HepG2 (cell line): ENCODE measurements around the gene SLC15A2. TPM values are rescaled to one million over a fixed set of nuclear protein-coding genes. Genes with fewer than 3 reads are reported as not detected.

ENCODE experiments used
- ATAC-seq: fragments of 200-7000 bp; cut with Tn5 transposase; 3 replicates; pipeline ENCODE4 v1.9.1; 2020; ENCODE audit warnings: mild to moderate bottlenecking, moderate library complexity
- Bru-seq: library from RNA; stranded (reverse); fragments of 400-500 nt; gene quantifications from one replicate; lab custom pipeline; 2021; lab: Mats Ljungman, UMichigan
- BruChase-seq, 2 experiments: library from RNA; stranded (reverse); fragments of 400-500 nt; gene quantifications; one replicate each; lab custom pipeline; 2021; lab: Mats Ljungman, UMichigan
- BruUV-seq: library from RNA; stranded (reverse); fragments of 400-500 nt; replicated peaks from 2 replicates; lab custom pipeline; 2021; lab: Mats Ljungman, UMichigan
- CTCF ChIA-PET: fragments of 300-600 bp; formaldehyde crosslinking; extraction: SDS; loops from one replicate; lab custom pipeline; 2021; ENCODE audit warnings: low total read pairs, inconsistent platforms, low intra/inter-chr PET ratio; lab: Yijun Ruan, JAX
- POLR2A ChIA-PET: fragments of 350-600 bp; sonication (Branson Sonifier 250); formaldehyde crosslinking; loops from one replicate; lab custom pipeline; 2020; ENCODE audit warnings: antibody characterized with exemption, inconsistent platforms; lab: Yijun Ruan, JAX
- DNase-seq: peaks from one replicate; pipeline ENCODE4 v3.0.0-alpha.2; 2015; ENCODE audit warnings: low spot score
- FAIRE-seq: peaks from 3 replicates; lab custom pipeline; 2011; peaks lifted over from hg19 to GRCh38; lab: Jason Lieb, UNC
- H2AFZ ChIP-seq: one replicate; pipeline ENCODE4 v1.6.1; 2011; ENCODE audit warnings: low read length, inconsistent platforms
- H3K27ac ChIP-seq: fragments of 300-600 bp; 3 replicates; pipeline ENCODE4 v1.8.0; 2011; ENCODE audit warnings: mixed run types, mild to moderate bottlenecking, mixed read lengths, low read length, inconsistent platforms; ENCODE audit not compliant: insufficient read depth; ENCODE audit errors: extremely low read length
- H3K27me3 ChIP-seq, 2 experiments: fragments of 200-600 bp in 1 of 2; 2 replicates in 1 of 2; 3 replicates in 1 of 2; pipeline versions ENCODE4 v1.6.0 to v1.8.0; 2011; ENCODE audit warnings: low read length in 2 of 2, mild to moderate bottlenecking in 2 of 2, moderate library complexity in 2 of 2, inconsistent platforms in 1 of 2; ENCODE audit not compliant: insufficient read depth in 2 of 2, control insufficient read depth in 1 of 2
- H3K36me3 ChIP-seq, 2 experiments: fragments of 200-600 bp in 1 of 2; replicated peaks in 1 of 2; 2 replicates in 1 of 2; 3 replicates in 1 of 2; pipeline versions ENCODE4 v1.5.1 to v1.8.0; 2011; ENCODE audit warnings: low read length in 2 of 2, inconsistent platforms in 1 of 2; ENCODE audit not compliant: insufficient read depth in 2 of 2, control insufficient read depth in 1 of 2
- H3K4me1 ChIP-seq: 2 replicates; pipeline ENCODE4 v1.5.1; 2012; ENCODE audit warnings: low read length, inconsistent platforms; ENCODE audit not compliant: insufficient read depth
- H3K4me2 ChIP-seq: 2 replicates; pipeline ENCODE4 v1.6.0; 2011; ENCODE audit warnings: low read depth, low read length, inconsistent platforms
- H3K4me3 ChIP-seq, 3 experiments: fragments of 200-600 bp in 1 of 3; sonication (generic), shearing (Covaris generic) in 1 of 3; replicated peaks in 1 of 3; 2 replicates each; pipeline ENCODE4 v1.5.1; 2011 to 2016; ENCODE audit warnings: low read length in 3 of 3, inconsistent platforms in 2 of 3, low read depth in 2 of 3, mild to moderate bottlenecking in 2 of 3, control low read depth in 1 of 3, mixed read lengths in 1 of 3; ENCODE audit not compliant: insufficient read depth in 1 of 3
- H3K79me2 ChIP-seq: one replicate; pipeline ENCODE4 v1.6.1; 2011; ENCODE audit warnings: low read length, inconsistent platforms; ENCODE audit not compliant: insufficient read depth
- H3K9ac ChIP-seq: 2 replicates; pipeline ENCODE4 v1.6.0; 2011; ENCODE audit warnings: mild to moderate bottlenecking, low read depth, low read length, inconsistent platforms; ENCODE audit not compliant: insufficient read depth
- H3K9me3 ChIP-seq: 2 replicates; pipeline ENCODE4 v1.5.1; 2012; ENCODE audit warnings: mild to moderate bottlenecking, low read length
- H4K20me1 ChIP-seq: 2 replicates; pipeline ENCODE4 v1.6.0; 2011; ENCODE audit warnings: inconsistent platforms, mild to moderate bottlenecking, low read length, moderate library complexity; ENCODE audit not compliant: insufficient read depth
- ATF6 ChIP-seq: sonication (generic); formaldehyde crosslinking; conservative IDR thresholded peaks from 2 replicates; pipeline ENCODE4 v1.4.0; 2020; ENCODE audit warnings: missing genetic modification reagents
- CAMTA2 ChIP-seq: sonication (generic); formaldehyde crosslinking; IDR thresholded peaks from 2 replicates; pipeline ENCODE4 v1.4.0; 2020; ENCODE audit warnings: mild to moderate bottlenecking, missing genetic modification reagents, borderline replicate concordance
- CENPX ChIP-seq: sonication (generic); formaldehyde crosslinking; IDR thresholded peaks from 2 replicates; pipeline ENCODE4 v1.9.0; 2021; ENCODE audit warnings: mild to moderate bottlenecking, missing genetic modification reagents, moderate library complexity
- GATAD2A ChIP-seq: IDR thresholded peaks from 2 replicates; pipeline ENCODE4 v1.6.1; 2016
- HOXA5 ChIP-seq: sonication (generic); formaldehyde crosslinking; IDR thresholded peaks from 2 replicates; pipeline ENCODE4 v1.4.0; 2020; ENCODE audit warnings: missing genetic modification reagents
- IRX3 ChIP-seq: sonication (generic); formaldehyde crosslinking; IDR thresholded peaks from 2 replicates; pipeline ENCODE4 v1.8.1; 2023; ENCODE audit warnings: mild to moderate bottlenecking, low read depth, missing genetic modification reagents, borderline replicate concordance
- MTA1 ChIP-seq: sonication (generic); formaldehyde crosslinking; IDR thresholded peaks from 2 replicates; pipeline ENCODE4 v1.4.0; 2020; ENCODE audit warnings: missing genetic modification reagents, mild to moderate bottlenecking, borderline replicate concordance
- NAIF1 ChIP-seq: sonication (generic); formaldehyde crosslinking; IDR thresholded peaks from 2 replicates; pipeline ENCODE4 v1.5.0; 2020; ENCODE audit warnings: mild to moderate bottlenecking, missing genetic modification reagents, borderline replicate concordance
- NR3C1 ChIP-seq: sonication (generic); formaldehyde crosslinking; IDR thresholded peaks from 2 replicates; pipeline ENCODE4 v1.4.0; 2020; ENCODE audit warnings: missing genetic modification reagents
- PRPF4 ChIP-seq: fragments of 200-400 bp; formaldehyde crosslinking; IDR thresholded peaks from 2 replicates; pipeline ENCODE4 v1.6.1; 2016; ENCODE audit warnings: low read length, low read depth; ENCODE audit not compliant: poor library complexity, severe bottlenecking
- RCOR2 ChIP-seq: IDR thresholded peaks from 2 replicates; pipeline ENCODE4 v1.6.1; 2016; ENCODE audit warnings: missing biosample characterization, missing genetic modification reagents
- SAFB2 ChIP-seq: sonication (generic); formaldehyde crosslinking; IDR thresholded peaks from 2 replicates; pipeline ENCODE4 v1.5.1; 2020; ENCODE audit warnings: missing genetic modification reagents, low read depth, mild to moderate bottlenecking, borderline replicate concordance
- SOX6 ChIP-seq, 2 experiments: fragments of 450-650 bp in 1 of 2; sonication (generic) in 1 of 2; formaldehyde crosslinking in 1 of 2; IDR thresholded peaks; 2 replicates each; pipeline versions ENCODE4 v1.4.0 to v1.6.1; 2017 to 2020; ENCODE audit warnings: antibody characterized with exemption in 1 of 2, mild to moderate bottlenecking in 1 of 2, missing genetic modification reagents in 1 of 2
- TRIM24 ChIP-seq: sonication (generic); formaldehyde crosslinking; IDR thresholded peaks from 2 replicates; pipeline ENCODE4 v1.8.0; 2022; ENCODE audit warnings: mild to moderate bottlenecking, missing genetic modification reagents
- ZNF350 ChIP-seq: sonication (generic); formaldehyde crosslinking; IDR thresholded peaks from 2 replicates; pipeline ENCODE4 v1.4.0; 2020; ENCODE audit warnings: mild to moderate bottlenecking, low read depth, missing genetic modification reagents, borderline replicate concordance
- ZNF704 ChIP-seq: sonication (generic); formaldehyde crosslinking; IDR thresholded peaks from 2 replicates; pipeline ENCODE4 v1.8.1; 2023; ENCODE audit warnings: mild to moderate bottlenecking, inconsistent platforms, moderate library complexity, missing genetic modification reagents, borderline replicate concordance
- ZNF737 ChIP-seq: sonication (generic); formaldehyde crosslinking; IDR thresholded peaks from 2 replicates; pipeline ENCODE4 v1.5.0; 2020; ENCODE audit warnings: missing genetic modification reagents, mild to moderate bottlenecking, borderline replicate concordance
- WGBS: methylation state at CpG from one replicate; pipeline ENCODE4 v1.1.6; 2017; ENCODE audit warnings: low lambda C conversion rate; 5-methylcytosine and 5-hydroxymethylcytosine counted together
- in situ Hi-C: cut with HindIII; loops from 2 replicates; pipeline ENCODE4 v1.10.0; 2017; ENCODE audit warnings: low pct_unique_long_range_greater_than_20kb; ENCODE audit not compliant: extremely low pct_ligation_motif_present
- intact Hi-C: fragments of 100-400 bp; cut with micrococcal nuclease; formaldehyde crosslinking; loops from one replicate; pipeline ENCODE4 v1.10.0; 2022; ENCODE audit not compliant: unreplicated experiment
- long read RNA-seq, 2 experiments: library from RNA in 1 of 2; library from polyadenylated mRNA in 1 of 2; stranded (forward) in 1 of 2; unstranded in 1 of 2; transcript quantifications; one replicate each; pipeline ENCODE4 v2.0.0, GENCODE V29; 2019 to 2022
- polyA minus RNA-seq, 3 experiments: library from RNA; depleted of rRNA, polyadenylated mRNA; stranded (reverse); fragments of >200 nt; gene quantifications; 2 replicates each; pipeline ENCODE4 v1.2.3, GENCODE V29; 2011; ENCODE audit warnings: low replicate concordance in 1 of 3
- polyA plus RNA-seq, 8 experiments: library from polyadenylated mRNA; depleted of rRNA in 3 of 8; stranded (reverse) in 7 of 8; unstranded in 1 of 8; fragments of >200 nt; fragmentation: Illumina TruSeq in 4 of 8; extraction: Trizol in 4 of 8; gene quantifications; 2 replicates each; pipeline versions ENCODE4 v1.2.1 to v1.2.3, GENCODE V29; 2011 to 2016; ENCODE audit warnings: low read depth in 4 of 8, missing spikeins in 1 of 8, mixed read lengths in 1 of 8; ENCODE audit not compliant: insufficient read depth in 1 of 8
- total RNA-seq, 5 experiments: library from RNA; depleted of rRNA; stranded (reverse); fragments of >200 nt; fragmentation: Illumina TruSeq; extraction: Trizol; gene quantifications; 2 replicates each; pipeline ENCODE4 v1.2.3, GENCODE V29; 2016; ENCODE audit warnings: low read depth in 1 of 5

Gene SLC15A2
- total RNA-seq (2016; rRNA removed; fragmentation: Illumina TruSeq; extraction: Trizol) (0.41 and 1.0 TPM in 2 replicates), polyA plus RNA-seq (2011; rRNA removed) (0.63 and 1.4 TPM in 2 replicates), polyA minus RNA-seq (2011; rRNA and poly(A)+ RNA removed; ENCODE audit: low replicate concordance) (0.30 and 1.3 TPM in 2 replicates), Bru-seq, nascent RNA (percentile 36 among the genes with signal in this experiment), BruChase-seq, experiment 1, labeled RNA remaining after a 6-hour chase (percentile 39 among the genes with signal in this experiment), BruChase-seq, experiment 2, labeled RNA remaining after a 2-hour chase (percentile 46 among the genes with signal in this experiment)
- 0.35 and 0.40 TPM in 2 replicates for total RNA-seq (2016; cell fraction: cytosol; rRNA removed; fragmentation: Illumina TruSeq; extraction: Trizol; ENCODE audit: low read depth)
- total RNA-seq (2016; cell fraction: insoluble cytoplasmic fraction; rRNA removed; fragmentation: Illumina TruSeq; extraction: Trizol) = 0.22 and 1.1 TPM in 2 replicates
- 0.48 and 0.53 TPM in 2 replicates for total RNA-seq (2016; cell fraction: membrane; rRNA removed; fragmentation: Illumina TruSeq; extraction: Trizol)
- total RNA-seq (2016; cell fraction: nucleus; rRNA removed; fragmentation: Illumina TruSeq; extraction: Trizol) = 2.4 and 3.6 TPM in 2 replicates
- 0.10 and 0.12 TPM in 2 replicates for polyA plus RNA-seq (2011; cell fraction: cytosol; rRNA removed)
- polyA plus RNA-seq (2011; cell fraction: nucleus; rRNA removed) = 3.2 and 4.4 TPM in 2 replicates
- 0.27 and 0.40 TPM in 2 replicates for polyA plus RNA-seq (2012)
- polyA plus RNA-seq (2016; cell fraction: cytosol; fragmentation: Illumina TruSeq; extraction: Trizol; ENCODE audit: low read depth) = 0.07 and 0.24 TPM in 2 replicates
- 0.34 and 0.71 TPM in 2 replicates for polyA plus RNA-seq (2016; cell fraction: insoluble cytoplasmic fraction; fragmentation: Illumina TruSeq; extraction: Trizol; ENCODE audit: low read depth)
- 0.11 and 0.24 TPM in 2 replicates for polyA plus RNA-seq (2016; cell fraction: membrane; fragmentation: Illumina TruSeq; extraction: Trizol; ENCODE audit: low read depth)
- polyA plus RNA-seq (2016; cell fraction: nucleus; fragmentation: Illumina TruSeq; extraction: Trizol; ENCODE audit: insufficient read depth, low read depth) = 2.6 and 3.3 TPM in 2 replicates
- not detected in 2 replicates for polyA minus RNA-seq (2011; cell fraction: cytosol; rRNA and poly(A)+ RNA removed)
- polyA minus RNA-seq (2011; cell fraction: nucleus; rRNA and poly(A)+ RNA removed) = 2.5 and 8.4 TPM in 2 replicates
- long read RNA-seq, experiment 1 = 0 reads
- long read RNA-seq, experiment 2 = 0 reads

- Histone ChIP-seq H3K9me3 (no peaks in the 10 kb centered on the region), H3K27me3 (no peaks in the 10 kb centered on the region), H2AFZ (no peak within 1 kb of the TSS), H3K4me2 (no peak within 1 kb of the TSS), H3K4me3 (no peak within 1 kb of the TSS), H3K27ac (no peak within 1 kb of the TSS), H3K9ac (no peak within 1 kb of the TSS), H3K36me3 (no peaks in the 10 kb centered on the region), H4K20me1 (no peaks in the 10 kb centered on the region), H3K79me2 (no peaks in the 10 kb centered on the region), H3K4me1 (no peaks in the 10 kb centered on the region)
- POLR2A ChIA-PET = no interaction called here
- WGBS = 68% methylated on average over 3 of the region's 3 CpGs
- DNase-seq (no peak), ATAC-seq (no peak), FAIRE-seq (no peak)
- intact Hi-C loops = no loop called here
- CTCF ChIA-PET = no interaction called here
- no TSS peak for BruUV-seq
- in situ Hi-C loops = no loop called here
- no peak for TF ChIP-seq ATF6 (CRISPR knock-in tag)
- no peak for TF ChIP-seq ZNF737 (CRISPR knock-in tag)
- no peak for TF ChIP-seq PRPF4
- TF ChIP-seq NAIF1 (CRISPR knock-in tag) = no peak
- TF ChIP-seq CENPX (CRISPR knock-in tag) = no peak
- TF ChIP-seq GATAD2A (CRISPR knock-in tag) = no peak
- TF ChIP-seq MTA1 = no peak
- TF ChIP-seq RCOR2 (CRISPR knock-in tag) = no peak
- no peak for TF ChIP-seq SOX6 (IDR thresholded peaks at IDR 0.05)
- TF ChIP-seq SOX6 (CRISPR knock-in tag; IDR thresholded peaks at IDR 0.05) = no peak
- TF ChIP-seq ZNF350 (CRISPR knock-in tag) = no peak
- TF ChIP-seq SAFB2 = no peak
- no peak for TF ChIP-seq ZNF704 (CRISPR knock-in tag)
- no peak for TF ChIP-seq NR3C1 (CRISPR knock-in tag)
- TF ChIP-seq IRX3 (CRISPR knock-in tag) = no peak
- TF ChIP-seq HOXA5 (CRISPR knock-in tag) = no peak
- TF ChIP-seq CAMTA2 (CRISPR knock-in tag) = no peak
- TF ChIP-seq TRIM24 (CRISPR knock-in tag) = no peak
Measured at GRCh38 chr3:121894301-121894990, at the start of gene SLC15A2. TSS of gene SLC15A2 (plus strand) at chr3:121894401. CDS start at chr3:121894477, 76 bp downstream.
